Measurements from ENCODE around the gene KDSR.
"Not testable (repeated sequence)": the region's sequence is repeated elsewhere in the genome, so short reads cannot be mapped to it uniquely, and the experiment has no call there.

KDSR gene

GRCh38 chr18:63365876-63366212 is 1.2 kb downstream of the KDSR start:
- DNase-seq = no peak

- no peak for DNase-seq
Observed at GRCh38 chr18:63363951-63364350, 3.1 kb downstream of the KDSR start.

- DNase-seq = not testable (repeated sequence)
Observed at GRCh38 chr18:63363420-63363819, 3.6 kb downstream of the KDSR start.

GRCh38 chr18:63356272-63356896 is 10.6 kb downstream of the KDSR start:
- DNase-seq = no peak

GRCh38 chr18:63350230-63350629 is 16.8 kb downstream of the KDSR start:
- DNase-seq = no peak

GRCh38 chr18:63348508-63349136 is 18.4 kb downstream of the KDSR start:
- DNase-seq = no peak

GRCh38 chr18:63346480-63347183 is 20.4 kb downstream of the KDSR start:
- no peak for DNase-seq

- no peak for DNase-seq
Observed at GRCh38 chr18:63346031-63346430, 21.0 kb downstream of the KDSR start.

GRCh38 chr18:63344918-63345317 is 22.1 kb downstream of the KDSR start:
- no peak for DNase-seq

- no peak for DNase-seq
Observed at GRCh38 chr18:63344263-63344662, 22.7 kb downstream of the KDSR start.

GRCh38 chr18:63342206-63342605 is 24.8 kb downstream of the KDSR start:
- no peak for DNase-seq

GRCh38 chr18:63339920-63340484 is 27.0 kb downstream of the KDSR start:
- DNase-seq = peak; percentile 60

- DNase-seq = no peak
Observed at GRCh38 chr18:63336366-63337099, 30.5 kb downstream of the KDSR start.

GRCh38 chr18:63331105-63331504 is 35.9 kb downstream of the KDSR start:
- no peak for DNase-seq

- DNase-seq = no peak
Observed at GRCh38 chr18:63329431-63330145, 37.4 kb downstream of the KDSR start.

- no peak for DNase-seq
Observed at GRCh38 chr18:63326011-63326410, 41.0 kb downstream of the KDSR start.

- DNase-seq = no peak
Observed at GRCh38 chr18:63325086-63325686, 41.8 kb downstream of the KDSR start.

- DNase-seq = peak; percentile 77
Observed at GRCh38 chr18:63322908-63323634, 43.9 kb downstream of the KDSR start.

GRCh38 chr18:63322206-63322605 is 44.8 kb downstream of the KDSR start:
- no peak for DNase-seq

GRCh38 chr18:63321291-63321690 is 45.7 kb downstream of the KDSR start:
- no peak for DNase-seq

GRCh38 chr18:63320975-63321265 is 46.1 kb downstream of the KDSR start:
- DNase-seq = no peak
